ENCODE data around the gene PAX8. TPM values are rescaled to one million over a fixed set of nuclear protein-coding genes. Genes with fewer than 3 reads are reported as not detected.

The PAX8 gene
- polyA plus RNA-seq, 3 donors, result 298 to 742 (median 618) TPM

GRCh38 chr2:113226462-113226861 lies 52.3 kb downstream of the PAX8 start:
- DNase-seq, result no peak

GRCh38 chr2:113225263-113226259 lies 53.2 kb downstream of the PAX8 start:
- DNase-seq, result peak; percentile 94

GRCh38 chr2:113224647-113225236 lies 54.0 kb downstream of the PAX8 start:
- DNase-seq, result no peak

- DNase-seq, result no peak
These were observed 54.9 kb downstream of the PAX8 start for GRCh38 chr2:113223813-113224212.

- DNase-seq, result no peak
These were observed 56.9 kb downstream of the PAX8 start for GRCh38 chr2:113221846-113222245.

- DNase-seq, result no peak
These were observed 57.6 kb downstream of the PAX8 start for GRCh38 chr2:113220970-113221708.

GRCh38 chr2:113219889-113220641 lies 58.7 kb downstream of the PAX8 start:
- no peak for DNase-seq

- DNase-seq, result no peak
These were observed 59.2 kb downstream of the PAX8 start for GRCh38 chr2:113219525-113219888.

- DNase-seq, result no peak
These were observed 59.7 kb downstream of the PAX8 start for GRCh38 chr2:113219092-113219441.

GRCh38 chr2:113218283-113219091 lies 60.2 kb downstream of the PAX8 start:
- peak; percentile 86 for DNase-seq

- DNase-seq, result no peak
These were observed 61.1 kb downstream of the PAX8 start for GRCh38 chr2:113217455-113218282.

- DNase-seq, result no peak
These were observed 61.7 kb downstream of the PAX8 start for GRCh38 chr2:113216891-113217454.

GRCh38 chr2:113216321-113216720 lies 62.4 kb downstream of the PAX8 start:
- DNase-seq, result no peak

- DNase-seq, result no peak
These were observed 63.7 kb downstream of the PAX8 start for GRCh38 chr2:113215056-113215455.

- no peak for DNase-seq
These were observed 64.6 kb downstream of the PAX8 start for GRCh38 chr2:113214141-113214540.

GRCh38 chr2:113213061-113213930 lies 65.4 kb downstream of the PAX8 start:
- DNase-seq, result no peak

GRCh38 chr2:113212245-113213060 lies 66.3 kb downstream of the PAX8 start:
- peak; percentile 78 for DNase-seq
